UCSD-AML1 (cell line): ENCODE measurements around the gene ERC2.

Experiments
- DNase-seq: peaks from one replicate; lab custom pipeline; 2025; ENCODE audit not compliant: unreplicated experiment; lab: John Stamatoyannopoulos, UW

ERC2 gene

DNA sequence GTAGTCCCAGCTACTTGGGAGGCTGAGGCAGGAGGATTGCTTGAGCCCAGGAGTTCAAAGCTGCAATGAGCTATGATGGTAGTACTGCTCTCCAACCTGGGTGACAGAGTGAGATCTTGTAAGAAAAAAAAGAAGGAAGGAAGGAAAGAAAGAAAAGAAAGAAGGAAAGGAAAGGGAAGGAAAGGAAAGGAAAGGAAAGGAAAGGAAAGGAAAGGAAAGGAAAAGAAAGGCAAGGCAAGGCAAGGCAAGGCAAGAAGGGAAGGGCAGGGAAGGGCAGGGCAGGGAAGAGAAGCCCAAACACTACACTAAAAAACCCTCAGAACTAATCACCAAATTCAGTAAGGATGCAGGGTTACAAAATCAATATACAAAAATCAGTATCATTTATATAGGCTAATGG, 341.6 kb downstream of the ERC2 start:
- no peak for DNase-seq

DNA sequence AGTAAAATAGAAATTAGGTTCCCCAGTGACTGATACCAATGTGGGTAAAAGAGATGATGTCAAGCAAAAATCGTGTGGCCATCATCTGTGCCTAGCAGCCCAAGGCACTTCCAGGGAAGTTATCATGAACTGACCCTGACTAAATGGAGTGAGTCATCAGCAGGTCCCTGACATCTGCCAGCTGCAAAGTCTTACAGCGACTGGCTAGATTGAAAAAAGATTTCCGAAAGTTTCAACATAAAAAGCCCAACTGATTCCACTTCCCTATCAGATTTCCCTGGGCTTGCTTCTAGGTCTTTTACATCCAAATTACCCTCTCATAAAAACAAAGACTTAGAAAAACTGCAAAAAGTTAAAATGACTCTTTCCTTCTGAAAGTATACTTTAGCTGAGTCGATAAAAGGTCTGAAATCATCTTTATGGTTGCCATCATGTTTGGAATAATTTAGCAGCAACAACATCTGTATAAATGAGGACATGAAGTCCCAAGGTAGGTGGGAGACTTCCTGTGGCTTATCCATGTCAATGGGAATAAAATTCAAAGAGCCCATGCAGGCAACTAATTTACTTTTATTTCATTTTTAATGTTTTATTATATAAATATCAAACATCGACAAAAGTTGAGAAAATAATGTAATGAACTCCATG, 342.8 kb downstream of the ERC2 start:
- no peak for DNase-seq

DNA sequence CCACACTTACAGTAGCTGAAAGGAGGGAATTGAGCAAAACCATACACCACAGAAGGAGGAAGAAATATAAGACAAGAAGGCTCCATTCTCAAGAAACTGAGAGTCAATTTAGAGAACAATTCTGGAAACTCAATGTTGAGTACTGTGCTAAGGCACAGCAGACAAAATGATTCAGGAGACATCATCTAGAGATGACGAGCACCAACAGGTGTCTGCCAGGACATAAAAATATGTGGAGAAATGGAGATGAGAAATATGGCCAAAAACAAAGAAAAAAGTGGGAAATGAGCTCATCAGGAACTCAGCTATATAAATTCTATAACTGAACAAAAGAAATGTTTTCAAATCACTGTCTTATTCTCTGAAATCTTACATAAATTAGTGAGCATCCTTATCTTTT, 343.7 kb downstream of the ERC2 start:
- no peak for DNase-seq

DNA sequence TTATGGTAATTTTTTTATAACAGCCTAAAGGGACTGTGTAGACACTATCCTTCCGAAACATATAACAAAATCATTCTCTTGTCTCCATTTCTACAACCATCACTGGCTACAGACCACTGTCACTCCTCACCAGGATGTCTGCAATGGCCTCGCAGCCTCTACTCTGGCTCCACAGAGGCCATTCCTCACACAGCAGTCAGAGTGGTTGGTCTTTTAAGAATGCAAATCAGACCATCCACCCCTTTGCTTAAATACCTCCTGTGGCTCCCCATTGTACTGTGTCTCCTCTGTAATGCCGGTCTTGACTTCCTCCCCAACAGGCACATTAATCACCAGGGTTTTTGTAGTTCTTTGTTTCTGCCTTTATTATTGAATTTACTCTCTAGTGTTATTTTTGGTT, 344.8 kb downstream of the ERC2 start:
- no peak for DNase-seq

DNA sequence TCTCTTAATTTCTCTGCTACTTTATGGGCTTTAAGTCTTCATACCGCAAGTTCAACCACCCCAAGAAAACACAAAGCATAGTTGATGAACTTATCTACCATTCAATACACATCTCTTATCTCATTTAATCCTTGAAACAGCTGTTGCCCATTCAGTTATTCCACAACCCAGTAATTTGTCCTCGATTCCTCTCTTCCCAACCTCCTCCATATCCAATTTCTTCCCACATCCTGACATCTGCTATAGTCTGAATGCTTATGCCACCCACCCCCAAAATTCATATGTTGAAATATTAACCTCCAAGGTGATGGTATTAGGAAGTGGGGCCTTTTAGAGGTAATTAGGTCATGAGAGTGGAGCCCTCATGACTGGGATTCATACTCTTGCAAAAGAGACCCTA, 345.4 kb downstream of the ERC2 start:
- DNase-seq = no peak

DNA sequence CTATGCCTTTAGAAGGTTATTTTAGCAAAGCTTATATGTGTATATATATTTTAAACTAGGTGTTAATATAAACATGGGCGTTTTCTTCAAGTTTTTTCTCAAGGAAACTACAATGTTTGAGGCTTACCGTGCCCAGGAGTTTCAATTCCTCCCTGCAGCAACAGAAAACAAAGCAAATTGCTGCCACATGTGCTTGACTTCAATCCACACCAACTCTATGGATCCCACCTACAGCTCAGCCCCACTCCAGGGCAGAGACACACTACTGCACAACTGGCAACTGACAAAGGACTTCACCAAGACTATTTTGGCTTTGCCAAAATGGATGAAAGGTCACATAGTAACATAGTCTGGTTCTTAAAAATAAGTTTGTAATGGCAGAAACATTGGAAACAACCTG, 346.6 kb downstream of the ERC2 start:
- no peak for DNase-seq

DNA sequence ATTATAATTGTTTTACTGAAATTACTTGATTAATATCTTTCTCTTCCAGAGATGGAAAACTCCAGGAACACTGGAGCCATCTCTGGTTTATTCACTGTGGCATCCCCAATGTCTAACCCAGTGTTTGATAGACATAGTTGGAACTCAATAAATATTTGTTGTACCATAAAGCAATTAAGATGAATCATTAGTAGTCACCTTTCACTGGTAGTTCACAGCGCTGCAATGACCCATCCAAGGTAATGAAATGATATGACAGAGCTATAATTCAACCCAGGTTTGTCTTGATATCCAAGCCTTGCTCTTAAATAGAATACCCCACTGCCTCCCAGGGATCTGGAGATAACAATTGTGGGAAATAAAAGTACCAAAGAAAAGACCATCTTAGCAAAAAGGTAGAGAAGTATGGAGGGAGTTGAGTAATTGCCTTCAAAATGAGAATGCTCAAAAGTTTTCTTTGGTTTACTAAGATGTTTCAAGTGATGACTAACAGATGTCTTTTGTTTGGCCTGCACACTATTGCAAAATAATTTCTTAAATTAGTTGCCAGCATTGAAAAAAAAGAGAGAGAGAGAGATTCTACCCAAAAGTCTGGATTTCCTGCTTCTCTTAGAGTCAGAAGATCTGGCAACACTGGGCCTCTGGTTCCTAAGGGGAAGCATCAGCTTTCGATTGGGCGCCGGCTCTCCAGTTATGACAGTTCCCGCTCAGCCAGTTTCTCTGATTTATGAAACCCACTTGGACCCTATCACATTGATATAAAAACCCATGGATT, 348.5 kb downstream of the ERC2 start:
- no peak for DNase-seq

DNA sequence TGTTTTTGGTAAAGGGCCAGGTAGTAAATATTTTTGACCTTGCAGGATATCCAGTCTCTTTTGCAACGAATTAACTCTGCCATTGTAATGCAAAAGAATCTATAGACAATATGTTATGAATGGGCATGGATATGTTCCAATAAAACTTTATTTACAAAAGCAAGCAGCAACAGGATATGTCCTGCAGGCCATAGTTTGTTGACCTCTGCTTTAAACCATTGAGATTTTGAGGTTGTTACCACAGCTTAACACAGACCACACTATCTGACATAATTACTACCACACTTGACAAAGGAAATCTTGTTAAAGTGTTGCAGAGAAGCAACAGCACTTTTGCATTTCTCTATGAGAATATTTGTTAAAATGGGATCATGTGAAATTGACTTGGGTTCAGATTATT, 349.3 kb downstream of the ERC2 start:
- no peak for DNase-seq

DNA sequence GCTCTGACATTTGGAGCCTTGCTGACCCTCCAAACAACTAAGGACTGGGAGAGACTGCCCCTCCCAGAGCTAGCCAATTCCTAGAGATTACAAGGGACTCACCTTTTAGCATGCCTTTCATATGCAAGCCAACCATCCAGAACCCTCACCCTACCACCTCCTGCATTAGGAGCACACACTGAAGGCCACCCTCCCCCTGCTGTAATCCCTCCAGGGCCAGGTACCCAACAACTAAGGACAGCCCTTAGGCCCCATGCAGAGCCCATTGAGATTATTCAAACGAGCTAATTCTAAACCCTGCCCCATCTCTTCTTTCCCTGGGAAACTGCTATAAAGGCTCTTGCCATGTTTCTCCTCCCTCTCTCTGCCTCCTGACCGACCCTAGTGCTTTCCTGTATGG, 352.6 kb downstream of the ERC2 start:
- DNase-seq = no peak

DNA sequence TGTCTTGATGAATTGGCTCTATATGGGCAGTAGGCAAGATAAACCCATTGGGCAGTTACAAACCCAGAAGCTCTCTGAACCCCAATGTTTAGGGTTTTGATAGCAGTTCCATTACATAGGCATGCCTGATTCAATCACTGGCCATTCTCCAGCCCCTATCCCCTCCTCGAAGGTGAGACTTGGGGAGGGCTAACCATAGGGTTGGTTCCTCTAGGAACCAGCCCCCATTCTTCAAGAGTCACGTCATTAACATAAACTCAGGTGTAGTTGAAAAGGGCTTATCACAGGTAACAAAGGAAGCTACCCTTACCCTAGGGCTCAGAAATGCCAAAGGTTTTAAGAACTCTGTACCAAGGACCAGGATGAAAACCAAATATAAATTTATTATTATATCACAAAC, 353.1 kb downstream of the ERC2 start:
- DNase-seq = no peak

DNA sequence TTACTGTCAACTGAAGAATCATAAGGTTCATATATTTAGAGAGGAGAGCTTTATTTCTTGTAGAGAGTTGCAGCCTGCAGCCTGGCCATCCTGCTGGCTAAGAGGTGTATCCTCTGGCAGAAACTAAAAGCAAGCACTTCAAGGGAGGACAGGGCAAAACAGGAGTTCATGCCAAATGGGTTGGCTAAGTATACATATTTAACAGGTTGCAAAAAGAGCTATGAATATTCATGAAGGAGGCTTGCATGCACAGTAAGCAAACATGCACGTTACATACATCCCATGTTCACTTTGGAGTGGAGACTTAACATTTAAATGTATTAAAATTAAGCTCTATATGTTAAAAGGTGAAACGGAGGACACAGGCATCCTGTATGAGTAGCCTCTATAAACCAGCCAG, 354.4 kb downstream of the ERC2 start:
- no peak for DNase-seq

DNA sequence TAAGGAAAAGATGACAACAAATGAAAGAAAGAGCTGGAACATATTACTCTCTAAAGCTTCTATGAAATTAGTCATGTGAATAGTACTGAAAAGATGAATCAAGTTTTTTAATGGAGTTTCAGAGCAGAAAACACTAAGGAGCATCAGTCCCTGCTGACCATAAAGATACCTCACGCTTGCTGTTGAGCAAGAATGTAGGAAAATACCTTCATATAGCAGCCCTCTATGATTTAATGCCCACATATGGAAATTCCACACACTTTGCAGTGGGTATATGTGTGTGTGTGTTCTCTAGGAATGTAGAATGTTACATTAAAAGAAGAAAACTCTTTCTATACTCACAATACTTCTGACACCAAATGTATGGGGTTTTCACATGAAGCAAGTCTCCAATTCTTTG, 355.0 kb downstream of the ERC2 start:
- no peak for DNase-seq

DNA sequence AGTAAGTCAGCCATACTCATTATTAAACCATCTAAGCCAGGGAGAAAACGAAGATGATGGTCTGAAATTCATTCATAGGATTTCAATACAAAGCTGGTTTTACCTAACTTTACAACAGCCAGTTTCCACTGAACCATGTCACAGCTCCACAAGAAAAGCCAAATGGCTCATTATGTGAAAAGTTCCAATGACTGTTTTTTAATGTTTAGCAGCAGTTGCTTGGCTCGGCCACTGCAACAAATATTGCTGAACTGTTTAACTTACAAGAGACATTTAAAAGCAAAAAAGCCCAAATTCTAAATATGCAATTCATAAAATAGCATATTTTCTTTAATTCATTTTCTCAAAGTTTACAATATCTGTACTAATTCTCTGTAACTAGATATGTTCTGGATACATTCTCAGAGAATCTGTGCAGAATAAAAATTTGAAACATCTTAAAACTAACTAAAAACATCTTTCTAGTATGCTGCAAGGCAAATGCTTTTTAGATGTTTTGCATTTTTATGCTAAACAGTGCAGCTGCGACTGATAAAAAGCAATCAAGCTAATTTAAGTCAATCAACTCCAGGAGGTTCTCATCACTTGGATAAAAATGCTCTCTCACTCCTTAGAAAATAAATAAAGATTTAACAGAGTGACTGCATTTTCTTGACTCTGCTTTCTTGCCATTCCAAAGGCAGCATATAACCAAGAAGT, 356.5 kb downstream of the ERC2 start:
- no peak for DNase-seq

DNA sequence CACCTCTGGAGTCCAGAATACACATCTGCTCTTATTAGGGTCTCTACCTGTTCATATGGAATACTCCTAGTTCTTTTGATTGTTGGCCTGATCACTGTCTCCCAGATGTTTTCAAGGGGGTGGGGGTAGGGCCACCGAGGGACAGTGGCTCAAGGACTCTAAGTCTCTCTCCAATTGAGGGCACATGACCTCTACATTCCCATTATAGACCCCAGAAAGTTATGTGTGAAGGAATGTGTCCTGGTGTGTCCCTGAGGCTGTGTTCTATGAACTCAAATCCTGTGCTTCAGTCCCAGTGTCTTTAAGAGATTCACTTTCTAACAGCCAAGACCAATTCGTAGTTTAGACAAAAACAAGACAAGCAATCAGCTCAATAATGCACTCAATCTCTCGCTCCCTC, 357.4 kb downstream of the ERC2 start:
- DNase-seq = no peak

DNA sequence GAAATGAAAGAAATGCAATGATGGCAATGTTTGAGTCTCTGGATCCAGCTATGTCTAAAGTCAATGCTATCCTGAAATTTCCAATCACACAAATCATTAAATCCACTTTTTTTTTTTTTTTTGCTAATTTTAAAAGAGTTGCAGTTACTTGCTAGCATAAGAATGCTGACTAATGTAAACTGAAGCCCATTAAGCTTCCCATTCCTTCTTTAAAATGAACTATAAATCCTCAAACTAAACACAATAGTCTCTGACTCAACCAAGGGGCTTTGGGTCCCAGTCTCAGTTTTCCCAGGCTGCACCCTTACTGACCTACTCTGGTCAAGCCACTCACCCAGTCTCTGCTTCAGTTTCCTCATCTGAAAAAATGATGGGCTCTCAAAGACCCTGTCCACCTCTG, 361.1 kb downstream of the ERC2 start:
- no peak for DNase-seq

DNA sequence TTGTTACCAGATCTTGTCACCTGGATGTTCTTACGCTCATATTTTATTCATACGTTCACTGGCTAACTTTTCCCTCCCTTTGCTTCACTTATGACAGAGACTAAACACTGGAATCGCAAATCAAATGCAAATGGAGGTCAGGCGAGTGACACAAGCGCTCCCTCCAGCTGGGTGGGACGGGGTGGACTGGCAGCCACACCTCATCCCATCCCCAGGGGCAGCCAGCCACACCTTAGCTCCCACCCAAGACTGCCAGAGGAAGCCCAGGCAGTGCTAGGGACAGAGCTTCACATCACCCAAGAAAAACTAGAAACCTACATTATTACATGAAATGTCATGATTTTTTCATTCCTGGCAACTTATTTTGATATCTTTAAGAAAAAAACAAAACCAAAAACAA, 366.2 kb downstream of the ERC2 start:
- no peak for DNase-seq

DNA sequence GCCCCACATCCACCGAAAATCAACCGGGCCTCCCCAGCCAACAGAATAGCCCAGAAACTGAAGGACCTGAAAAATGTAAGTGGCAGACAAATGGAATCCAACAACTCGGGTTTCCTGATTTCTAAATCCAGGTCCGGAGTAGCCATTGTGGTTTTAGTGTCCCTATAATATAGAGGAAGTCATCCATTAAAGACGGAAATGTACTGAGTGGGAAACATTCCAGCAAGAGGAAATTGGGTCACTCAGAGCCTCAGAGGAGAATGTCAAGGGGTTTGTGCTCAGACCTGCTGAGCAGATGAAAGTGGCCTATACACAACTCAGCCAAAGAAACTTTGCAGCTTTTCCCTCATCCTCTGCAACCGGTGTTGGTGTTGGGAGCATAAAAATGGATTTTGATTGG, 366.7 kb downstream of the ERC2 start:
- DNase-seq = no peak

DNA sequence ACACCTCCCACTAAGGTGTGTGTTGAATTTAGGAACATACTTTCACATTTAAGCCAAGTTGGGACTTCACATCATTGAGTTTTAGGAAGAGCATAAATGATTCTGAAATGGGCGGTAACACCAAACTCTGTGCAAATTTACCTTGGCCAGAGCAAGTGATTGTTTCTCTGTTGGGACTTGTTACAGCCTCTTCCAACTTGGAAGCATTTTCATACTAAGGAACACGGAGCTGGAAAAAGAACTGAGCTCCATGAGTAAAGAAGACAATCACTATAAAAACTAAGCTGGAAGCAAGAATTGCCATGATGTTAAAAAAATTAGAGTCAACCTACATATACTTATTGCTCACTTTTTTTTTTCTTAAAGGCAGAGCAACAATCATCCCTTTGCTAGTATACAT, 371.3 kb downstream of the ERC2 start:
- no peak for DNase-seq

DNA sequence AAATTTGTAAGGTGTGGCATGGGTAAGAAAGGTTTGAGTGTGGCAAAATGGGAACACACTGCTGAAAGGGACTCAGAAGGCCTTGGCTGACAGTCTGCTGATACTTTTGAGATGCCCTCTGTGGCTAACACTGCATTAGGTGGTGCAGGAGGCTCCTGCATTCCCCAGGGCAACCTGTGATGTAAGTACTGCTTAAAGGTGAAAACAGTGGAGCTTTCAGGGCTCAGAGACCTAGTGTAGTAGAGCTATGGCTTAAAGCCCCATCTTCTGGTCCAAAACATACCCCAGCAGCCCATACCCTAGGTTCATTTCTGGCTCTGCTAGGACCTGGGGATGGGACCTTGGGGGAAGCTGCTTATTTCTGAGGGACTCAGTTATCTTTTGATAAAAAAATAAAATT, 374.1 kb downstream of the ERC2 start:
- DNase-seq = no peak

DNA sequence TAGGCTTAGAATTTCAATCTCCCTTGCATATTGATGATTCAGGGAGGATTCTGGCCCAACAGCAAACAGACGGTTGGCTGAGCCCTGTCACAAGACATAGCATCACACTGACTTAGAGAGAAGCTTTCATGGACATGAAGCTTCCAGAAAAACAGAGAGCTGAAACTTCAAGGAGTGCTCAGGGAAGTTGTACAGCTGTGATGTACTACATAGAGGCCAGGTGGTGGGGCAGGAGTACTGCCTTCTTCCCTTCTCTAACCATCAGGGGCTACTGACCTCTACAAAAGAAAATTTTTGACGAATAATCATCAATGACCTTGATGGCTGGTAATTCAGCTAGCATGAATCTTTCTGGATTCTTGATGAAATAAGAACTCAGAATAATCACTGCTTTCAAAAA, 378.5 kb downstream of the ERC2 start:
- DNase-seq = no peak

DNA sequence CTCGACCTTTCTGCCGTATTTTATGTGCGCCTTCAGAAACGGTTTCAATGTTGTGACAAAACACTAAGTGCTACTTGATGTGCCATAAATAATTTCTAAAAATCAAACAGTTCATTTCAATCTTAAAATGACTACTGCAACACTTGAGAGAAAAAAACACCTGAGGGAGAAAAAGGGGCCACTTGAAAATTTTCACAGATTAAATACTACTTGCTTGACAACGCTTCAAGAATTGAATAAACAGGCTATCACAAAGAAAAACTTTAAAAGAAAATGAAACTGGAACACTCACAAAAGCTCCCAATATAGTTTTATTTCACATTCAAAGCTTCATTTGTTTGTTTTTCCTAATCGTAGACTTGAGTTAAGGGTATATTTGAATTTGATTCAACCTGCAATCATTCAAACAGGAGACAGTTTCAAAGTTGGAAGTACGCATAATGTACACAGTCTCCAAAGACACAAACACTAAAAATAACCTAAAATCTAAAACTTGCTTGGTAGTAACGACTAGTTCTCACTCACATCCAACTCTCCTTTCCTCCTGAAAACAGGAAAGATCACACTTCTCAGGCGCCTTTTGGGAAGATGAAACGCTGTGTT, 380.7 kb downstream of the ERC2 start:
- DNase-seq = no peak

DNA sequence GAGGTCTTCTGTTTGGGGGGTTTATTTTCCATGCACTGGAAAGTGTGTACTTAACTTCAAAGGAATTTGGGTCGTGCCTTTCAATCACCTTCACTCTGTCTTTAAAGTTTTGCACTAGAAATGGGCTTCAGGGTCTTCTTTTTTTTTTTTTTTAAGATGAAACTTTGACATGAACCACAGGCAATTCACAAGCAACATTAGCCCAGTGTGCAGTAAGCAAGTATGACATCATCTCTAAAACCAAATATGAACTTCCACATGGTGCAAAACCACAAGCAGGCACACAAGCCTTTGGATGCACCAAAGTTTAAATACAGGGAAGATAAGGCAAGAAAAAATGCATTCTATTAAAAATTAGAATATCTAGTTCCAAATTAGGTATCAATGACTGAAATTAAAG, 381.9 kb downstream of the ERC2 start:
- DNase-seq = no peak
